ENCODE results near the gene FILIP1L.

The FILIP1L gene

GRCh38 chr3:100131241-100131640, 16.9 kb upstream of the FILIP1L start:
- H4K8ac ChIP-seq (ENCODE audit: low read depth, low read length) = no peak overlapping the region
- no peaks in the 10 kb centered on the region for H3K36me3 ChIP-seq (ENCODE audit: control insufficient read depth in 1 of 2, insufficient read depth in 2 of 2, low read length in 2 of 2)
- DNase-seq = no peak
- H3K4me3 ChIP-seq (ENCODE audit: low read depth, low read length) = no peak overlapping the region
- H4K12ac ChIP-seq (ENCODE audit: low read depth, low read length) = no peak overlapping the region
- no peaks in the 10 kb centered on the region for H3K79me2 ChIP-seq (ENCODE audit: control insufficient read depth, insufficient read depth, low read length, poor library complexity)
- no peak overlapping the region for H3K18ac ChIP-seq (ENCODE audit: low read length)
- H3K23ac ChIP-seq (ENCODE audit: low read length) = no peak overlapping the region
- H2AFZ ChIP-seq (ENCODE audit: insufficient read depth, low read length, poor library complexity) = no peak overlapping the region
- no peak overlapping the region for H3K4ac ChIP-seq (ENCODE audit: low read depth, low read length)
- H3K9me3 ChIP-seq (ENCODE audit: insufficient read depth, low read depth, low read length) = no peaks in the 10 kb centered on the region
- no peaks in the 10 kb centered on the region for H3K79me1 ChIP-seq (ENCODE audit: low read length)
- H2BK120ac ChIP-seq (ENCODE audit: insufficient read depth, low read length, poor library complexity) = no peak overlapping the region
- no CpG with 5 or more reads among the region's 6 CpGs for WGBS (ENCODE audit: extremely low coverage, insufficient coverage, insufficient read length)
- no peak overlapping the region for H3K27ac ChIP-seq (ENCODE audit: low read depth, low read length)
- no peak overlapping the region for H4K91ac ChIP-seq (ENCODE audit: low read depth, low read length)
- peaks cover 3 to 8% of the 10 kb centered on the region in 2 experiments for H3K4me1 ChIP-seq (ENCODE audit: control insufficient read depth in 1 of 2, insufficient read depth in 2 of 2, low read length in 2 of 2)
- H2BK12ac ChIP-seq (ENCODE audit: low read length) = no peak overlapping the region
- no peak overlapping the region for H3K9ac ChIP-seq (ENCODE audit: low read length)
- no peak overlapping the region for H2BK5ac ChIP-seq (ENCODE audit: low read depth, low read length, poor library complexity)
- no peak overlapping the region for H3K14ac ChIP-seq (ENCODE audit: low read length)
- H2AK5ac ChIP-seq (ENCODE audit: low read length) = no peak overlapping the region
- H3K27me3 ChIP-seq (ENCODE audit: insufficient read depth, low read length) = no peaks in the 10 kb centered on the region
- no peak overlapping the region for H3K4me2 ChIP-seq (ENCODE audit: low read length)

DNA sequence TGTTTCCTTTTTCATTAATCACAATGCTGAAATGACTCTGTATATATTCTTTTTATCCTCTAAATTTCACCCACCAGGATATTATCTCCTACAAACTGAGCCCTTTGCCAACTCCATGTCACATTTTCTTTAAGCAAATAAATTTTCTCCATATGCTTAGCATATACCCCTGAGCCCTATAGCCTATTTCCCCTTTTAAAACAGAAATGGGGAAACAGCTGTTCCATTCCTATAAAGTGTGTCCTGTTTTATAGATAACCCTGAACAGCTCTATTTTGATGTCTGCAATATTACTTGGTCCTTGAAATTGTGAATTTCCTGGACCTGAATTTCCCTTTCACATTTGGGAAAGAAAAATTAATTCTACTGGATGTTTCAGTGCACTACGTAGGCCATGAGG, 15.6 kb upstream of the FILIP1L start:
- H2BK5ac ChIP-seq (ENCODE audit: low read depth, low read length, poor library complexity) = no peak overlapping the region
- DNase-seq = no peak
- H2BK12ac ChIP-seq (ENCODE audit: low read length) = no peak overlapping the region
- H4K91ac ChIP-seq (ENCODE audit: low read depth, low read length) = no peak overlapping the region
- no peak overlapping the region for H3K27ac ChIP-seq (ENCODE audit: low read depth, low read length)
- H3K9me3 ChIP-seq (ENCODE audit: insufficient read depth, low read depth, low read length) = no peaks in the 10 kb centered on the region
- H3K79me2 ChIP-seq (ENCODE audit: control insufficient read depth, insufficient read depth, low read length, poor library complexity) = no peaks in the 10 kb centered on the region
- H2AK5ac ChIP-seq (ENCODE audit: low read length) = no peak overlapping the region
- H4K8ac ChIP-seq (ENCODE audit: low read depth, low read length) = no peak overlapping the region
- H3K79me1 ChIP-seq (ENCODE audit: low read length) = no peaks in the 10 kb centered on the region
- peaks cover 3 to 8% of the 10 kb centered on the region in 2 experiments for H3K4me1 ChIP-seq (ENCODE audit: control insufficient read depth in 1 of 2, insufficient read depth in 2 of 2, low read length in 2 of 2)
- H3K18ac ChIP-seq (ENCODE audit: low read length) = no peak overlapping the region
- H4K12ac ChIP-seq (ENCODE audit: low read depth, low read length) = no peak overlapping the region
- no peak overlapping the region for H3K23ac ChIP-seq (ENCODE audit: low read length)
- no peaks in the 10 kb centered on the region for H3K36me3 ChIP-seq (ENCODE audit: control insufficient read depth in 1 of 2, insufficient read depth in 2 of 2, low read length in 2 of 2)
- no peak overlapping the region for H3K9ac ChIP-seq (ENCODE audit: low read length)
- WGBS (ENCODE audit: extremely low coverage, insufficient coverage, insufficient read length) = no CpG with 5 or more reads among the region's 1 CpG
- H3K4ac ChIP-seq (ENCODE audit: low read depth, low read length) = no peak overlapping the region
- no peak overlapping the region for H3K14ac ChIP-seq (ENCODE audit: low read length)
- no peaks in the 10 kb centered on the region for H3K27me3 ChIP-seq (ENCODE audit: insufficient read depth, low read length)
- no peak overlapping the region for H2AFZ ChIP-seq (ENCODE audit: insufficient read depth, low read length, poor library complexity)
- H3K4me2 ChIP-seq (ENCODE audit: low read length) = no peak overlapping the region
- no peak overlapping the region for H3K4me3 ChIP-seq (ENCODE audit: low read depth, low read length)
- H2BK120ac ChIP-seq (ENCODE audit: insufficient read depth, low read length, poor library complexity) = no peak overlapping the region

DNA sequence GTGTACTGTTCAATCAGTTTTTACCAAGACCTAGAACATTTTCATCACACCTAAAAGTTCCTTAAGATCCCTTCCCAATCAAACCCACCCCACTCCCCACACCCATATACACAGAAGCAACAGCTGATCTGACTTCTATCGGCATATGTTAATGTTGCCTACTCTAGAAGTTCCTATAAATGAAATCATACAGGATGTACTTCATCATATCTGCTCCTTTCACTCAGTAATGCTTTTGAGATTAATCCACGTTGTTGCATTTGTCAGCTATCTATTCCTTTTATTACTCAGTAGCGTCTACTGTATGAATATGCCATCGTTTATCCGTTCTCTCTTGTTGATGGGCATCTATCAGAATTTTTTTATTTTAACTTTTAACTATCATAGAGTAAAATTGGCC, 14.3 kb upstream of the FILIP1L start:
- H2BK5ac ChIP-seq (ENCODE audit: low read depth, low read length, poor library complexity) = no peak overlapping the region
- H3K4me3 ChIP-seq (ENCODE audit: low read depth, low read length) = no peak overlapping the region
- H3K36me3 ChIP-seq (ENCODE audit: control insufficient read depth in 1 of 2, insufficient read depth in 2 of 2, low read length in 2 of 2) = no peaks in the 10 kb centered on the region
- no peaks in the 10 kb centered on the region for H3K79me2 ChIP-seq (ENCODE audit: control insufficient read depth, insufficient read depth, low read length, poor library complexity)
- no peak overlapping the region for H2BK120ac ChIP-seq (ENCODE audit: insufficient read depth, low read length, poor library complexity)
- DNase-seq = no peak
- no peak overlapping the region for H2AFZ ChIP-seq (ENCODE audit: insufficient read depth, low read length, poor library complexity)
- no peak overlapping the region for H3K27ac ChIP-seq (ENCODE audit: low read depth, low read length)
- no CpG with 5 or more reads among the region's 5 CpGs for WGBS (ENCODE audit: extremely low coverage, insufficient coverage, insufficient read length)
- H3K4me1 ChIP-seq (ENCODE audit: control insufficient read depth in 1 of 2, insufficient read depth in 2 of 2, low read length in 2 of 2) = peaks cover 3 to 8% of the 10 kb centered on the region in 2 experiments
- no peak overlapping the region for H3K18ac ChIP-seq (ENCODE audit: low read length)
- H3K14ac ChIP-seq (ENCODE audit: low read length) = no peak overlapping the region
- H3K27me3 ChIP-seq (ENCODE audit: insufficient read depth, low read length) = no peaks in the 10 kb centered on the region
- H4K8ac ChIP-seq (ENCODE audit: low read depth, low read length) = no peak overlapping the region
- H3K23ac ChIP-seq (ENCODE audit: low read length) = no peak overlapping the region
- H2BK12ac ChIP-seq (ENCODE audit: low read length) = no peak overlapping the region
- H3K4ac ChIP-seq (ENCODE audit: low read depth, low read length) = no peak overlapping the region
- no peak overlapping the region for H4K12ac ChIP-seq (ENCODE audit: low read depth, low read length)
- no peak overlapping the region for H4K91ac ChIP-seq (ENCODE audit: low read depth, low read length)
- no peak overlapping the region for H3K4me2 ChIP-seq (ENCODE audit: low read length)
- no peaks in the 10 kb centered on the region for H3K9me3 ChIP-seq (ENCODE audit: insufficient read depth, low read depth, low read length)
- no peaks in the 10 kb centered on the region for H3K79me1 ChIP-seq (ENCODE audit: low read length)
- no peak overlapping the region for H2AK5ac ChIP-seq (ENCODE audit: low read length)
- H3K9ac ChIP-seq (ENCODE audit: low read length) = no peak overlapping the region

DNA sequence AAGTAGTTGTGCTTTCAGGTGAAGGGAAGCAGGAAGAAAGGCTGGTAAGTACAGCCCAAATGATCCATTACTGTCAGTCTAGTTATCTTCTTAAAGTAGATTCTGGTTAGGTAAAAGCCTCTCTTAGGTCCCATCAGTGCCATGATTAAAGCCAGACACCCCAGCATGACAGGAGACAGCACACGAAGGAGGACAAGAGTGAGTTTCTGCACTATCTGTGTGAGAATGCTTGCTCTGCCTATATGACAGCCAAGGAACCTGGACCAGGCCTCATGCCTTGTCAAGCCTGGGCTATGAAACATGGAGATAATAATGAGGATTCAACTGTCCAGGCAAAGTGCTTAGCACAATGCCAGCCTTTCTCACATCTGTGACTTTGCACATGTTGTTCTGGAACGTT, 13.5 kb upstream of the FILIP1L start:
- Histone ChIP-seq H3K79me2 (ENCODE audit: control insufficient read depth, insufficient read depth, low read length, poor library complexity) (no peaks in the 10 kb centered on the region), H3K18ac (ENCODE audit: low read length) (no peak overlapping the region), H3K4me3 (ENCODE audit: low read depth, low read length) (no peak overlapping the region), H3K27ac (ENCODE audit: low read depth, low read length) (no peak overlapping the region), H3K14ac (ENCODE audit: low read length) (no peak overlapping the region), H4K12ac (ENCODE audit: low read depth, low read length) (no peak overlapping the region), H3K4me1 (ENCODE audit: control insufficient read depth in 1 of 2, insufficient read depth in 2 of 2, low read length in 2 of 2) (peaks cover 3 to 8% of the 10 kb centered on the region in 2 experiments), H3K23ac (ENCODE audit: low read length) (no peak overlapping the region), H3K9ac (ENCODE audit: low read length) (no peak overlapping the region), H3K4ac (ENCODE audit: low read depth, low read length) (no peak overlapping the region), H2AFZ (ENCODE audit: insufficient read depth, low read length, poor library complexity) (no peak overlapping the region), H3K9me3 (ENCODE audit: insufficient read depth, low read depth, low read length) (no peaks in the 10 kb centered on the region), H3K79me1 (ENCODE audit: low read length) (no peaks in the 10 kb centered on the region), H2BK5ac (ENCODE audit: low read depth, low read length, poor library complexity) (no peak overlapping the region), H4K91ac (ENCODE audit: low read depth, low read length) (no peak overlapping the region), H2AK5ac (ENCODE audit: low read length) (no peak overlapping the region), H4K8ac (ENCODE audit: low read depth, low read length) (no peak overlapping the region), H3K27me3 (ENCODE audit: insufficient read depth, low read length) (no peaks in the 10 kb centered on the region), H2BK120ac (ENCODE audit: insufficient read depth, low read length, poor library complexity) (no peak overlapping the region), H2BK12ac (ENCODE audit: low read length) (no peak overlapping the region), H3K36me3 (ENCODE audit: control insufficient read depth in 1 of 2, insufficient read depth in 2 of 2, low read length in 2 of 2) (no peaks in the 10 kb centered on the region), H3K4me2 (ENCODE audit: low read length) (no peak overlapping the region)
- no peak for DNase-seq
- no CpG with 5 or more reads among the region's 2 CpGs for WGBS (ENCODE audit: extremely low coverage, insufficient coverage, insufficient read length)
